SK-N-SH (cell line): ENCODE data around the gene SSTR1.

ENCODE experiments used
- RCOR1 ChIP-seq: fragments of 150-350 bp; IDR thresholded peaks from 2 replicates; pipeline ENCODE4 v1.6.1; 2017; ENCODE audit warnings: antibody characterized with exemption, low read length
- SMC3 ChIP-seq: IDR thresholded peaks from 2 replicates; pipeline ENCODE4 v1.6.1; 2012; ENCODE audit warnings: low read depth, low read length, improper control_type of control experiment
- TF ChIP-seq, protein P1 (sequence below): fragments of 200-600 bp; sonication (generic); IDR thresholded peaks from 2 replicates; pipeline ENCODE4 v1.6.1; 2017; ENCODE audit warnings: antibody characterized with exemption, mild to moderate bottlenecking, moderate library complexity
- TF ChIP-seq, protein P2 (sequence below): IDR thresholded peaks from 2 replicates; pipeline ENCODE4 v1.6.1; 2012; ENCODE audit warnings: mild to moderate bottlenecking, low read depth, low read length, moderate library complexity

GRCh38 chr14:38226366-38226765 lies 18.7 kb downstream of the SSTR1 start:
- TF ChIP-seq, protein P1, sequence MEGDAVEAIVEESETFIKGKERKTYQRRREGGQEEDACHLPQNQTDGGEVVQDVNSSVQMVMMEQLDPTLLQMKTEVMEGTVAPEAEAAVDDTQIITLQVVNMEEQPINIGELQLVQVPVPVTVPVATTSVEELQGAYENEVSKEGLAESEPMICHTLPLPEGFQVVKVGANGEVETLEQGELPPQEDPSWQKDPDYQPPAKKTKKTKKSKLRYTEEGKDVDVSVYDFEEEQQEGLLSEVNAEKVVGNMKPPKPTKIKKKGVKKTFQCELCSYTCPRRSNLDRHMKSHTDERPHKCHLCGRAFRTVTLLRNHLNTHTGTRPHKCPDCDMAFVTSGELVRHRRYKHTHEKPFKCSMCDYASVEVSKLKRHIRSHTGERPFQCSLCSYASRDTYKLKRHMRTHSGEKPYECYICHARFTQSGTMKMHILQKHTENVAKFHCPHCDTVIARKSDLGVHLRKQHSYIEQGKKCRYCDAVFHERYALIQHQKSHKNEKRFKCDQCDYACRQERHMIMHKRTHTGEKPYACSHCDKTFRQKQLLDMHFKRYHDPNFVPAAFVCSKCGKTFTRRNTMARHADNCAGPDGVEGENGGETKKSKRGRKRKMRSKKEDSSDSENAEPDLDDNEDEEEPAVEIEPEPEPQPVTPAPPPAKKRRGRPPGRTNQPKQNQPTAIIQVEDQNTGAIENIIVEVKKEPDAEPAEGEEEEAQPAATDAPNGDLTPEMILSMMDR, result no peak
- TF ChIP-seq RCOR1 (no peak), SMC3 (no peak)
- TF ChIP-seq, protein P2, sequence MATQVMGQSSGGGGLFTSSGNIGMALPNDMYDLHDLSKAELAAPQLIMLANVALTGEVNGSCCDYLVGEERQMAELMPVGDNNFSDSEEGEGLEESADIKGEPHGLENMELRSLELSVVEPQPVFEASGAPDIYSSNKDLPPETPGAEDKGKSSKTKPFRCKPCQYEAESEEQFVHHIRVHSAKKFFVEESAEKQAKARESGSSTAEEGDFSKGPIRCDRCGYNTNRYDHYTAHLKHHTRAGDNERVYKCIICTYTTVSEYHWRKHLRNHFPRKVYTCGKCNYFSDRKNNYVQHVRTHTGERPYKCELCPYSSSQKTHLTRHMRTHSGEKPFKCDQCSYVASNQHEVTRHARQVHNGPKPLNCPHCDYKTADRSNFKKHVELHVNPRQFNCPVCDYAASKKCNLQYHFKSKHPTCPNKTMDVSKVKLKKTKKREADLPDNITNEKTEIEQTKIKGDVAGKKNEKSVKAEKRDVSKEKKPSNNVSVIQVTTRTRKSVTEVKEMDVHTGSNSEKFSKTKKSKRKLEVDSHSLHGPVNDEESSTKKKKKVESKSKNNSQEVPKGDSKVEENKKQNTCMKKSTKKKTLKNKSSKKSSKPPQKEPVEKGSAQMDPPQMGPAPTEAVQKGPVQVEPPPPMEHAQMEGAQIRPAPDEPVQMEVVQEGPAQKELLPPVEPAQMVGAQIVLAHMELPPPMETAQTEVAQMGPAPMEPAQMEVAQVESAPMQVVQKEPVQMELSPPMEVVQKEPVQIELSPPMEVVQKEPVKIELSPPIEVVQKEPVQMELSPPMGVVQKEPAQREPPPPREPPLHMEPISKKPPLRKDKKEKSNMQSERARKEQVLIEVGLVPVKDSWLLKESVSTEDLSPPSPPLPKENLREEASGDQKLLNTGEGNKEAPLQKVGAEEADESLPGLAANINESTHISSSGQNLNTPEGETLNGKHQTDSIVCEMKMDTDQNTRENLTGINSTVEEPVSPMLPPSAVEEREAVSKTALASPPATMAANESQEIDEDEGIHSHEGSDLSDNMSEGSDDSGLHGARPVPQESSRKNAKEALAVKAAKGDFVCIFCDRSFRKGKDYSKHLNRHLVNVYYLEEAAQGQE, result no peak
